Mesothelial cell of epicardium (in vitro differentiated cells): ENCODE data around the gene ZXDC. TPM values are rescaled to one million over a fixed set of nuclear protein-coding genes. Genes with fewer than 3 reads are reported as not detected.

Experiments
- DNase-seq, 2 experiments: peaks; one replicate each; pipeline ENCODE4 v3.0.0; 2021; ENCODE audit warnings: low spot score in 2 of 2; ENCODE audit not compliant: unreplicated experiment in 2 of 2
- H3K27ac Mint-ChIP-seq: 2 replicates; pipeline ENCODE4 v1.8.0; 2021; ENCODE audit warnings: mixed read lengths
- H3K27me3 Mint-ChIP-seq: 2 replicates; pipeline ENCODE4 v1.8.0; 2021; ENCODE audit warnings: low read depth, mixed read lengths
- H3K36me3 Mint-ChIP-seq: 2 replicates; pipeline ENCODE4 v1.8.0; 2021; ENCODE audit warnings: mixed read lengths
- H3K4me1 Mint-ChIP-seq: 2 replicates; pipeline ENCODE4 v1.8.0; 2021; ENCODE audit warnings: mixed read lengths
- H3K4me3 Mint-ChIP-seq: 2 replicates; pipeline ENCODE4 v1.8.0; 2021; ENCODE audit warnings: mild to moderate bottlenecking, moderate library complexity, mixed read lengths
- H3K9me3 Mint-ChIP-seq: 2 replicates; pipeline ENCODE4 v1.8.0; 2021; ENCODE audit warnings: mixed read lengths
- total RNA-seq: library from RNA; stranded (reverse); gene quantifications from 3 replicates; pipeline ENCODE4 v1.2.1, GENCODE V29; 2021
- TF ChIP-seq, protein P1 (sequence below): fragments of 200-600 bp; sonication (generic); IDR thresholded peaks from one replicate; pipeline ENCODE4 v1.5.0; 2021; ENCODE audit warnings: antibody characterized with exemption; ENCODE audit not compliant: unreplicated experiment

Gene ZXDC
- total RNA-seq, 1 donor from 2014 or later, result 34.2 TPM

DNA sequence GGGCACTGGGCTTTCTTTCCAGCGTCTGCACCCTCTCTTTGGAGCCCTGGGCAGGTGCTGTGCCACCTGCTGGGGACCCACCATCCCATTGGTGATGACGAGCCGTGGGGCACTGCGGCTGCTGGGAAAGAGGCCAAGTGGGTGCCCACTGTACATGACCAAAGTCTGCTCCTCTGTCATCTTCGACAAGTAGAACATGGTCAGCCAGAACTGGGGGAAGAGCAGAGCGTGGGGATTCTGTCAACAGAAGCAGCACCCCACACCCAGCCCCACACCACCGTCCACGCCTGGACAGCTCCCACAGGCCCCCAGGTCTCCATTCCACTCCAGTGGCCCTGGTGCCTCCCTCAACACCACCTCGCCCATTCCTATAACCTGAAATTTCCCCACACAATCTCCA, 32.2 kb upstream of the ZXDC start:
- TF ChIP-seq, protein P1, sequence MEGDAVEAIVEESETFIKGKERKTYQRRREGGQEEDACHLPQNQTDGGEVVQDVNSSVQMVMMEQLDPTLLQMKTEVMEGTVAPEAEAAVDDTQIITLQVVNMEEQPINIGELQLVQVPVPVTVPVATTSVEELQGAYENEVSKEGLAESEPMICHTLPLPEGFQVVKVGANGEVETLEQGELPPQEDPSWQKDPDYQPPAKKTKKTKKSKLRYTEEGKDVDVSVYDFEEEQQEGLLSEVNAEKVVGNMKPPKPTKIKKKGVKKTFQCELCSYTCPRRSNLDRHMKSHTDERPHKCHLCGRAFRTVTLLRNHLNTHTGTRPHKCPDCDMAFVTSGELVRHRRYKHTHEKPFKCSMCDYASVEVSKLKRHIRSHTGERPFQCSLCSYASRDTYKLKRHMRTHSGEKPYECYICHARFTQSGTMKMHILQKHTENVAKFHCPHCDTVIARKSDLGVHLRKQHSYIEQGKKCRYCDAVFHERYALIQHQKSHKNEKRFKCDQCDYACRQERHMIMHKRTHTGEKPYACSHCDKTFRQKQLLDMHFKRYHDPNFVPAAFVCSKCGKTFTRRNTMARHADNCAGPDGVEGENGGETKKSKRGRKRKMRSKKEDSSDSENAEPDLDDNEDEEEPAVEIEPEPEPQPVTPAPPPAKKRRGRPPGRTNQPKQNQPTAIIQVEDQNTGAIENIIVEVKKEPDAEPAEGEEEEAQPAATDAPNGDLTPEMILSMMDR, result no peak
- H3K27me3 Mint-ChIP-seq, result peaks cover 25% of the 10 kb centered on the region
- no peak overlapping the region for H3K4me3 Mint-ChIP-seq
- no peak for DNase-seq
- H3K36me3 Mint-ChIP-seq, result no peaks in the 10 kb centered on the region
- H3K9me3 Mint-ChIP-seq, result no peaks in the 10 kb centered on the region
- no peaks in the 10 kb centered on the region for H3K4me1 Mint-ChIP-seq
- no peak overlapping the region for H3K27ac Mint-ChIP-seq

DNA sequence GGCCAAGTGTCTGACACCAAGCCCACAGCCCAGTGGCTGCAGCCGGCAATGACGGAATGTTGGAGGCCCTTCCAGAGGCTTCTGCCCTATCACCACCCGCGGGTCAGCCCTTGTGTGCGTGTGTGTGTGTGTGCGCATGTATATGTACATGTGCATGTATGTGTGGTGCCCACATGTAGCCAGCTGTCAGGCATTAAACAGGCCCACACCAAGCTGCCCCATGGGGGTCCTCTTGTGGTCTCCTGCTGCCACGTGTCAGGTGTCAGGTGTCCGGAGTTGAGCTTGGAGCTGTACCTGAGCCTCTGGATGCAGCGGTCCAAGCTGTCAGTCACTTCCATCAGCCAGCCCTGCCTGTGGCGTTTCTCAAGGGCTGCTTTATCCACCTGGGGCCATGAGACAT, 28.0 kb upstream of the ZXDC start:
- H3K4me3 Mint-ChIP-seq, result no peak overlapping the region
- TF ChIP-seq, protein P1, result no peak
- H3K4me1 Mint-ChIP-seq, result no peaks in the 10 kb centered on the region
- no peaks in the 10 kb centered on the region for H3K9me3 Mint-ChIP-seq
- H3K36me3 Mint-ChIP-seq, result no peaks in the 10 kb centered on the region
- H3K27ac Mint-ChIP-seq, result no peak overlapping the region
- peaks cover 25% of the 10 kb centered on the region for H3K27me3 Mint-ChIP-seq
- no peak for DNase-seq

DNA sequence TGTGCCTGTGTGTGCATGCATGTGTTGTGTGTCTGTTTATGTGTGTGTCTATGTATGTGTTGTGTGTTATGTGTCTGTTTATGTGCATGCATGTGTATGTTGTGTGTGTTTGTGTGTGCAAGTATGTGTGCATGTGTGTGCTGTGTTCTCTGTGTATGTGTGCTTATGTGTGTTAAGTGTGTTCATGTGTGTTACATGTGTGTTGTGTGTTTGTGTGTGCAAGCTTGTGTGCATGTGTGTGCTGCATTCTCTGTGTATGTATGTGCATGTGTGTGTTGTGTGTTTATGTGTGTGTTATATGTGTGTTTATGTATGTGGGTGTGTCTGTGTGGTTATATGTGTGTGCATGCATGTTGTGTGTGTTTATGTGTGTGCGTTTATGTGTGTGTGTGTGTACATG, 27.0 kb upstream of the ZXDC start:
- Mint-ChIP-seq H3K4me1 (no peaks in the 10 kb centered on the region), H3K9me3 (no peaks in the 10 kb centered on the region), H3K36me3 (no peaks in the 10 kb centered on the region), H3K27ac (no peak overlapping the region), H3K4me3 (no peak overlapping the region), H3K27me3 (peaks cover 25% of the 10 kb centered on the region)
- TF ChIP-seq, protein P1, result no peak
- DNase-seq, result no peak

DNA sequence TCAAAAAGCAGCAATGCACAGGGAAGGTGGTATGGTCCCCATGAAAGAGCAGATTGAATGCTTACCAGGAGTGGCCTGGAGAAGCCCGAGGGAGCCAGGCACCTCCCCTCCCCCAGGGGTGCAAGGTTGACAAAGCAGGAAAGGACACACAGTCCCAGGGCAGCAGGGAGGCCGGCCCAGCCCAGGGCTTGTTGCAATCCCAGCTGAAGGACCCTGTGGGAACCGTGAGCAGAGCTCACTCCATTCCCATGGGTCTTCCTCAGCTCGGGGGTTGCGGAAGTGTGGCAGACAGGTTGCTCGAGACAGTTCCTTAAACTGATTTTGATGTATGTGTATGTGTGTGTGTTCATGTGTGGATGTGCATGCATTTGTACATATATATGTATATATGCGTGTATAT, 26.0 kb upstream of the ZXDC start:
- H3K27ac Mint-ChIP-seq, result no peak overlapping the region
- peaks cover 23% of the 10 kb centered on the region for H3K27me3 Mint-ChIP-seq
- H3K9me3 Mint-ChIP-seq, result no peaks in the 10 kb centered on the region
- no peaks in the 10 kb centered on the region for H3K36me3 Mint-ChIP-seq
- no peak for DNase-seq
- H3K4me1 Mint-ChIP-seq, result no peaks in the 10 kb centered on the region
- TF ChIP-seq, protein P1, result no peak
- H3K4me3 Mint-ChIP-seq, result no peak overlapping the region

DNA sequence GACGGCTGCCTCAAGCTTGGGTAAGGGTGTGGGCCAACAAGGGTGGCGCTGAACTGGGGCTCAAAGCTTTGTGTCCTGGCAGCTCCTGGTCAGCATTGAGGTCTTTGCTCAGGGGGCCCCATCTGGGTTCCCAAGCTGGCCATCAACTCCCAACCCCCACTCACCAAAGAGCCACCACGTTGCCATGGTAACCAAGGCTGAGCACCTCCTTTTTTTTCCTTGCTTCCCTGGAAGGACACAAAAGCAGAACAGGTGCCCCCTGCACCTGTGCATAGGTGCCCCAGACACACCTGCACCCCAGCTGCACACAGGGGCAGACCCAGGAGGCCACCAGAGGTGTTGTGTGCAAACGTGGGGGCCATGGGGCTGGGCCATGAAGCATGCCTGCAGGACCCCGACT, 25.4 kb upstream of the ZXDC start:
- no peak for DNase-seq
- Mint-ChIP-seq H3K27ac (no peak overlapping the region), H3K4me3 (no peak overlapping the region), H3K36me3 (no peaks in the 10 kb centered on the region), H3K9me3 (no peaks in the 10 kb centered on the region), H3K27me3 (peaks cover 20% of the 10 kb centered on the region), H3K4me1 (no peaks in the 10 kb centered on the region)
- TF ChIP-seq, protein P1, result no peak

DNA sequence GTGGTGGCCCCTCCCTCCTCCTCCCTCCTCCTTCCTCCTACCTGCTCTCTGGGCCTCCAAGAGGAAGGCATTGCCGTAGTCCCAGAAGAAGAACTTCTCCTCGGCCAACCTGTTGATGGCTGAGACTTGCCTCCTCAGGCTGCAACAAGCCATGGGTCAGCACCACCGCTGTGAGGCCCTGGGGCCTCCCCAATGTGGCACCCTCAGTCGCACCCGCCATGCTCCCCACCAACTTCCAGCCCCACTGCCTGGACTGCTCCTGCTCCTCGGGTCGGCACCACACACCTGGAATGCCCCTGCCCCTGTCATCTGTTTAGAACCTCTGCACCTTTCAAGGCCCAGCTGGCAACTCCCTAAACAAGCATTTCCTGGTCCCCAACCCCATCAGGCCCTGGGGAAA, 24.3 kb upstream of the ZXDC start:
- Mint-ChIP-seq H3K36me3 (no peaks in the 10 kb centered on the region), H3K27me3 (peaks cover 14% of the 10 kb centered on the region), H3K4me1 (no peaks in the 10 kb centered on the region), H3K4me3 (no peak overlapping the region), H3K9me3 (no peaks in the 10 kb centered on the region), H3K27ac (no peak overlapping the region)
- DNase-seq, result no peak
- TF ChIP-seq, protein P1, result no peak
